Stimulated activated CD4-positive, alpha-beta T cell treated with anti-CD3 and anti-CD28 coated beads, Interleukin-2, amount 100 ng/mL, for 24 hours (primary cell): ENCODE measurements around the gene FLG.
"Not testable (repeated sequence)": the region's sequence is repeated elsewhere in the genome, so short reads cannot be mapped to it uniquely, and the experiment has no call there.

Experiments
- DNase-seq, 2 donors: peaks; one replicate each; pipeline ENCODE4 v3.0.0-alpha.2; 2020

Gene FLG

DNA sequence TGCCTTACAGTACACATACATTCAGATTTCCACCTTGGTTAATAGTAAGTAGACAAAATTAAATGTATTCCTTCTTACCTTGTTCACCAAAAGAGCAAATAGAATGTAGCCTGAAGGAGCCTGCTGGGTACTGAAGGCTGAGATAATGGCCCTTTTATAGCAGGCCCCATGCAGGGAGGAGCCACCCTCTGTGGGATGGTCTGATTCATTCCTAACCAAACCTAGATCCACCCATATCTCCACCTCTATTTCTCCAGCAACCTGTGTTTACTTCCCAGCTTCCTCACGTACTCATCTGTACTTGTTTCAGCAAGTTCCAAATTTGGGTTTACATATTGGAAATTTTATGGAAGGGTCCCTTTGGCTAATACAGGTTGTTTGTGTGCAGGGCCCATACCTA lies at the start of gene FLG:
Gene FLG (minus strand): TSS at position 129 of the 400 bp plus-strand sequence. CDS start 9,783 bp downstream, outside the sequence.
- DNase-seq = no peak

DNA sequence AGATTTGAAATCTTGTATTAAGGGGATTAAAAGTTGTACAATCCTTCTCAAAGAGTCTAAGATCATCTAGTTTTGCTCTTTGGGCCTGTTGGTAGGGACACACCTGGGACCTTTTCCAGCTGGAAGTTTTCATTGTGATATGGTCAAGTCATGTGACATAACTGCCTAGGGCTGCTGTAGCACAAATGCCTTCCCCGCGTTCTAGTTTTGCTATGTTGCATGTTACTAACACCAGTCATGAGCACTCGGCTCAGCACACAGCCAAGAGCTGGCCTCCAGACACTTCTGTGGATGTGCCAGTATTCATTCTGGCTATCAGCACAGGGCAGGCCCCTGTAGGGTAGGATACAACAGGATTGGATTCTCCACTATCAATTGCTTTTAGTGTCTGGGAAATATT lies 49.4 kb upstream of the FLG start:
- no peak for DNase-seq

DNA sequence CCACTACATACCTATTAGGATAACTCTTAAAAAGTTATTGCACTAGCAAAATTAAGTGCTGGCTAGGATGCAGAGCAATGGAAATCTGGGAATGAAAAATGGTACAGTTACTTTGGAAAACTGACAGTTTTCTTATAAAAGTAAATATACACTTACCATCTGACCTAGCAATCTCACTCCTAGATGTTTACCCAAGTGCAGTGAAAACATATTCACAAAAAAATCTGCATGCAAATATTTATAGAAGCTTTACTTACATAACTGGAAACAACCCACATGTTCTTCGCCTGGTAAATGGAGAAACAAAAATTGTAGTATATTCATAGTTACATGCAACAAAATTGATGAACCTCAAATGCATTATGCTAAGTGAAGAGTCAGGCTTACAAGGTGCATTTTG lies 47.6 kb upstream of the FLG start:
- DNase-seq = no peak

DNA sequence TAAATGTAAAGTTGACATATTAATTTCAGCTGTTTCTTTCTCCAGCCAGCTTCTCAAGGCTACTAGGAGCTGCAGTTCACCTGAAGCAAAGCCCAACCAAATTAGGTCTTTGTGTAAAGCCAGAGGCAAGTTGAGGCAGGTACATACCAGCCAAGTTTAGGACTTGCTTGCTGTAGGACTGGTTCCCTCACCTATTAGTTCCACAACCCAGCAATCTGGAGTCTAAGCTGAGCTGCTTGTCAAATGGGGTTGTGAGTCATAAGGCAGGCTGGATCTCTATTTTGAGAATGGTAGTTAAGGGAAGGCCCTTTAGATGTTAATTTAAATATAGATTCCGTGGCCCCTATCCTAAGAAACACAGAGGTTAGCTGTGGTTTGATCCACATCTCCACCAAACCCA lies 42.4 kb upstream of the FLG start:
- no peak for DNase-seq

DNA sequence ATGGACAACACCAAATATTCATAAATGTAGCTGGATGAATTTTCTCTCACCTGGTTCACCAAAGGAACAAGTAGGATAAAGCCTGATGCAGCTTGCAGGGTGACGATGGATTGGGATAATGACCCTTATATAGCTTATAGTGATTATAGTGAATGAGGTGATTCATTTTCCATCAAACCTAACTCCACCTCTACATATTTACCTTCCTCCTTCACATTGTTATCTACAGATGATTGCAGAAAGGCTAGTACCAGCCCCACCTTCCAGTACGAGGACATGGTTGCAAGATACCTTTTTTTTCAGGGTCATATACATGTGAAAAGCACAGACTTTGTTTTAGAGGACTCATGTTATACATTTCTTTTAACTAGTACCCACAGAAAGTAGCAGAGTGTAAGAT lies 34.9 kb upstream of the FLG start, which contains the start of gene FLG2:
Gene FLG2 (minus strand): TSS at position 101 of the 400 bp plus-strand sequence. CDS start 1,122 bp downstream, outside the sequence.
- DNase-seq = no peak

DNA sequence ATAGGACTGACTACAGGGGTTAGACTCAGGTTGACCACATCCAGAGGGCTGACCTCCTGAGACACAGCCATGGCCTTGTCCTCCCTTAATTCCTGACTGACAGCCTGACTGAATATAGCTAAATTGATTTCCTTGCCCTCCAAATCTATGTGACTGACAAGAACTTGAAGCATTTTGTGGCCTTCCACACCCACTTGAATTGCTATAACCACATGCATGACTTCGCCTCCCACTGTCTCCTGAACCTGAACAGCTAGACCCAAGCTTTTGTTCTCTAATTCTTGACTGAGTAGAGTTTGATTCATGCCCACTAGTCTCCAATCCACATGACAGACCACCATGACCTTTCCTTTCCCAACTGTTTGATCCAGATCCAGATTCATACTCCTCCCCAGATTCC lies 31.7 kb upstream of the FLG start:
- DNase-seq = no peak

DNA sequence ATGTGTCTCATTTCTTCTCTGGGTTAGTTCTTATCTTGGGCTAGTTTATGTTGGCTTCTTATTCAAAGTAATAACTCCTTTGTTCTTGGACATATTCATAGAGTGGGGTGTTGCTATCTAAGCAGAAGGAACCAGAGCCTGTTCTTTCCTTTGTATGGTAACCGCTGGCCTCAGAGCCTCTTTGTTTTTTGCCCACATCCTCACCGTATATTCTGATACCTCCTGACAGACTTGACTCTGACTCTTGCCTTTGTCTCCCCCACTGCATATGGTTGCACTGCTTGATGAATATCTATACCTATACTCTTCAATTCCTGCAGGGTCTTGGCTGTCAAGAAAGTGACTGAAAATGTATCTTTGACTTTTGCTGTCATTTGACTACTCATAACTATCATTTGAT lies 24.6 kb upstream of the FLG start:
- DNase-seq = no peak

DNA sequence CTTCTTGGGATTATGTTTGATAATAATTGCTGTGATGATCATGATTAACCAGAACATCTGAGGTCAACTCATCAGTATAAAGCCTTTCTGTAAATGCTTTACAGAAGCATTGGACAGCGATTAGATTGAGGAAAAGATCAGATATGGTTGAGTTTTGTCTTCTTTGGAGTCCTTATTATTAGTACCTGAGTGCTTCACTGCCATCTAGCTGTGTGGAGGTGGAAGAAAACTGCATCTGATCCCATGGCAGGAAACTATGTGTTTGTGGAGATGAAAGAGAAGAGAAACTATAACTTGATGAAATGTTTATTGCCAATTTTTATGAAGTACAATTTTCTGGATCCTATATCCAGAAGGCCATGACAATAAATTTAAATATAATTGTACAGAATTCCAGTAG lies 23.4 kb upstream of the FLG start:
- DNase-seq = no peak

DNA sequence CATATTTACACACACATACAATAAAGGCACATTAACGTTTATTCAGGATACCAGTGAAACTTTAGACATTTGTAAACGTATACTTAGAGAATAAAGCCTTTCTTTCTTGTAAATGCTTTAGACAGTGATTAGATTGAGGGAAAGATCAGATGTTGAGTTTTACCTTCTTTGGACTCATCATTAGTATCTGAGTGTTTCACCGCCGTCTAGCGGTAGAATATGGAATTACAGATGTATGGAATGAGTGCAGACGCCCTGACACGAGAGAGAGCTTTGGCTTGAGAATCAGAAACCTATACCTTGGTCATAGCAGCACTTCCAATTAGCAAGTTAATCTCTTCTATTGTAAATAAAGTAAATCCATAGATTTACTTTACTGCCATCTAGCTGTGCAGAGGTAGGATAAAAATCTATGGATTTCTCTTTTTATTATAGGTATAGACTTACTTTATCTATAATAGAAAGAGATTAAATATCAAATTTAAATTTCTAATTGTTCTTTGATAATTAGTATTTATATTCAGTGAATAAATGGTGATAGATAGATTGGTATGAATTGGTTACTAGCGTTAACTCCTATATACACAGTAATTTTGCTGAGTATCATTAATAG lies 22.2 kb upstream of the FLG start:
- peak; percentile 37 to 62 for DNase-seq

DNA sequence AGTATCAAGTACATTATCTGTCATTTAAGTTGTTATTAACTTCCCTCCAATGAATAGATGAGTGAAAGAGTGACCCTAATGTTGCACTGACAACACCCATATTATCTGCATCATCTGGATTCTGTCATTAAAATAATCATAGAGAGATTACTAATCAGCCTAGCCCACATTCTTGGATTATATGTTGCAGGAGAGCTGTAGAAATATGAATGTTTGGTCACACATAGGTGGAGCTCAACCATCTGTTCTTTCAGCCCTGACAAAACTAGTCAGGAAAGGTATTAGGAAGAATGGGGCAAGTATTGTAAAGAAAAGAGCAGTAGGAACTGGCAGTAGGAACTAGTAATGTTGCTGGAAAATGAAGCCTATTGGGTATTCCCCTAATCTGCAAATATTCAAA lies 19.4 kb upstream of the FLG start:
- no peak for DNase-seq

DNA sequence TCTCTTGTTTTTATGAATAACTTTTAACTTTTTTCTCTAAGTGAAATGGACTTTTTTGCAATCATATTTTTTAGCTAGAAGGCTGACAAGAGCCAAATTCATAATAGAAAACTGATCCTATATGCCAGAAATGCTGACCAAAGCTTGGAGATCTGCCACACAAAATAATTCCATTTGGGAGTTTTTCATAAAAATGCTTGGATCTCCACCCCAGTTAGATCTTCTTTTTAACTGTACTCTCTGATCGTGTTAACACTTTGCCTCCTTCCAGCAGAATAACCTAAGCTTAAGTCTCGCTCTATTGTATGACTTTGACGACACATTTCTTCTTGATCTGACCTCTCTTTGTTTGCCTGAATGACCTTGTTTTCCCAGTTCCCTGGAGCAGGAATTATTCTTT lies 18.0 kb upstream of the FLG start:
- no peak for DNase-seq

DNA sequence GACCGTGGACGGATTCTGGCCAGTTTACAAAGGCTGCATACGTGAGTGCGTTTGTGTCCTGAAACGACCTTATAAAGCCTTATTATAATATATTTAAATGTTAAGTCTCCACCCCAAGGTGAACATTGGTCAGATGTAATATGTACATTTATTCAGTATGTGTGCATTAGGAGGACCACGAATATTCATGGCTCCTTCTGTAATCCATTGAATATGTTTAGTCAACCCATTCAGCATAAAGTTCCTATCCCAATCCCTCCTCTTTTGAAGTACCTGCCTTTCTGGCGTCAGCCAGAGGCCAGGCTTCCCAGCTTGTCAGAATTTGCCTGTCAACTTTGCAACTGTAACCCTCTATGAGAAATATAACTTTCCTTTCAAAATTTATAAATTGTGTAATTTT lies 10.4 kb upstream of the FLG start:
- DNase-seq = no peak

DNA sequence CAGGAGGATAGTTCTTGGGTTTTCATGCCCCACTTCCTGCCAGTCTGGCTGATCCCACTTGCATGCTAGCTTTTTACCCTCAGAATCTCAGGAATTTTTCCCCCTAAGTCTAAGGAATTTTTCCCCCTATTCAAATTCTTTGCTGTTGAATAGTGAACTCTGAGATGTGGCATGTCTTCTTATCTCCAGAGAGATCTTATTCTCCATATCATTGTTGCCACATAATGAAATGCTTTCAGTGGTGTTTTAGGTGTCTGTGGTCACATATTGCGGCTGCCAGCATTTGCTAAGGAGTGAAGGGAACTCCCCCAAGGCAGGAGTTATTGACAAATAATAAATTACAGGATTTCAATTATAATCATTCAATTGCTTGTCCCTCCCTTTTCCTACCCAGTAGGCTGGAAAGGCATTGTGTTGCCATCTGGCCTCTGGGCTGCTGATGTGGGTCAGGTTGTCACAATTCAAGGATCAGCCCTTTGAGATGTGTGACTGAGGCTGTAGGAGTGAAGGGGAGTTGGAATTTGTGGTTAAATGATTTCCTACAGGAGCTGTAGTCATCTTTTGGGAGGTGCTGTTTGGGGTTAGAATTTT lies 3.9 kb upstream of the FLG start:
- DNase-seq = no peak

DNA sequence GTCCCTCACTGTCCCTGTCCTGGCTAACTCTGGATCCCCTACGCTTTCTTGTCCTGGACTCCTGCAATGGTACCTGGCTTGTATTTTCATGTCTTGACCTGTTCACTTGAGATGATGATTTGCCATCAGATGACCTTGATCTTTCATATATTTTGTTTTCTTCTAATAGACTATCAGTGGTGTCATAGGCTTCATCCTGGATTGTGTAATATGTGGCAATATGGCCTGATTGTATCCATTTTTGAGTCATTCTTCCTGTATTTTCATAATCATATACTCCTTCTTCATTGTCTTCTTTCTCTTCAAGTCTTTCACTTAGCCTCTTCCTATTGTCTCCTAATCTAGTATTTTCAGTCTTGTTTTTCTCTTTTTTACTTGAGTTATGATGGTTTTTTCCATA lies 11.1 kb downstream of the FLG start:
- no peak for DNase-seq

DNA sequence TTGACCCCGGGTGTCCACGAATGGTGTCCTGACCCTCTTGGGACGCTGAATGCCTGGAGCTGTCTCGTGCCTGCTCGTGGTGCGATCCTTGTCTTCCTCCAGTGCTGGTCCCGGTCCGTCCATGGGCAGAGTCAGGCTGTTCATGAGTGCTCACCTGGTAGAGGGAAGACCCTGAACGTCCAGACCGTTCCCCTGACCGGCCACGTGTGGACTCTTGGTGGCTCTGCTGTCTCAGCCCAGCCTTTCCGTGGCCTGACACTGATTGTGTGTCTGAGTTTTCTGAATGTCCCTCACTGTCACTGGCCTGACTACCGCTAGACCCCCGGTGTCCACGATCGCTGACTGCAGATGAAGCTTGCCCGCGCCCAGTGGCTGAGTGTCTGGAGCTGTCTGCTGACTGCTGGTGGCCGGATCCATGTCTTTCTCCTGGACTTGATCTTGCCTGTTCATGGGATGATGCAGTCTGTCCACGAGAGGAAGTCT lies 11.7 kb downstream of the FLG start:
- DNase-seq = no peak

DNA sequence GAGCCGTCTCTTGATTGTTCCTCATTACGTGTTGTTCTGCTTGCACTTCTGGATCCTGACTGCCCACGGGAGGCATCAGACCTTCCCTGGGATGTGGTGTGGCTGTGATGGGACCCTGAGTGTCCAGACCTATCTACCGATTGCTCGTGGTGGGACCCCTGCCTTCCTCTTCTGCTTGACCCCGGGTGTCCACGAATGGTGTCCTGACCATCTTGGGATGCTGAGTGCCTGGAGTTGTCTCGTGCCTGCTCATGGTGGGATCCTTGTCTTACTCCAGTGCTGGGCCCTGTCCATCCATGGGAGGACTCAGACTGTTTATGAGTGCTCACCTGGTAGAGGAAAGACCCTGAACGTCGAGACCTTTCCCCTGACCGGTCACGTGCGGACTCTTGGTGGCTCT lies 12.9 kb downstream of the FLG start:
- not testable (repeated sequence) for DNase-seq

DNA sequence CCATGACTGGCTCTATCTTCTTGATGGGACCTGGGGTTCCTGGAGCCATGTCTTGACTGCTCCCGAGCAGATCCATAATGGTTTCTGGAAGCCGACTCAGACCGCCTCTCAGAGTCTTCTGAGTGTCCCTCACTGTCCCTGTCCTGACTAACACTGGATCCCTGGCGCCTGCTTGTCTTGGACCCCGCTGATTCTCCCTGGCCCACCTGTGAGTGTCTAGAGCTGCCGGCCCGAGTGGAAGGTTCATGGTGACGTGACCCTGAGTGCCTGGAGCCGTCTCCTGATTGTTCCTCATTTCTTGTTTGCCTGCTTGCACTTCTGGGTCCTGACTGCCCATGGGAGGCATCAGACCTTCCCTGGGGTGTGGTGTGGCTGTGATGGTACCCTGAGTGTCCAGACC lies 15.1 kb downstream of the FLG start:
- DNase-seq = no peak

DNA sequence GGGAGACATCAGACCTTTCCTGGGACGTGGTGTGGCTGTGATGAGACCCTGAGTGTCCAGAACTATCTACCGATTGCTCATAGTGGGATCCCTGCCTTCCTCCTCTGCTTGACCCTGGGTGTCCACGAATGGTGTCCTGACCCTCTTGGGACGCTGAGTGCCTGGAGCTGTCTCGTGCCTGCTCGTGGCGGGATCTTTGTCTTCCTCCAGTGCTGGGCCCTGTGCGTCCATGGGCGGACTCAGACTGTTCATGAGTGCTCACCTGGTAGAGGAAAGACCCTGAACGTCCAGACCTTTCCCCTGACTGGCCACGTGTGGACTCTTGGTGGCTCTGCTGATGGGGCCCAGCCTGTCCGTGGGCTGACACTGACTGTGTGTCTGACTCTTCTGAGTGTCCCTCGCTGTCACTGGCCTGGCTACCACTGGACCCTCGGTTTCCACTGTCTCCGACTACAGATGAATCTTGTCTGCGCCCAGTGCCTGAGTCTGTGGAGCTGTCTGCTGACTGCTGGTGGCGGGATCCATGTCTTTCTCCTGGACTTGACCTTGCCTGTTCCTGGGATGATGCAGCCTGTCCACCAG lies 15.6 kb downstream of the FLG start:
- DNase-seq = not testable (repeated sequence)

DNA sequence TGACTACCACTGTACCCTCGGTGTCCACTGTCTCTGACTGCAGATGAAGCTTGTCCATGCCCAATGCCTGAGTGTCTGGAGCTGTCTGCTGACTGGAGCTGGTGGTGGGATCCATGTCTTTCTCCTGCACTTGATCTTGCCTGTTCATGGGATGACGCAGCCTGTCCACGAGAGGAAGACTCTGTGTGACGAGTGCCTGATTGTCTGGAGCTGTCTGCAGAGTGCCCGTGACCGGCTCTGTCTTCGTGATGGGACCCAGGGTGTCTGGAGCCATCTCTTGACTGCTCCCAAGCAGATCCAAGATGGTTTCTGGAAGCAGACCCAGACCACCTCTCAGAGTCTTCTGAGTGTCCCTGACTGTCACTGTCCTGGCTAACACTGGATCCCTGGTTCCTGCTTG lies 16.3 kb downstream of the FLG start:
- not testable (repeated sequence) for DNase-seq

DNA sequence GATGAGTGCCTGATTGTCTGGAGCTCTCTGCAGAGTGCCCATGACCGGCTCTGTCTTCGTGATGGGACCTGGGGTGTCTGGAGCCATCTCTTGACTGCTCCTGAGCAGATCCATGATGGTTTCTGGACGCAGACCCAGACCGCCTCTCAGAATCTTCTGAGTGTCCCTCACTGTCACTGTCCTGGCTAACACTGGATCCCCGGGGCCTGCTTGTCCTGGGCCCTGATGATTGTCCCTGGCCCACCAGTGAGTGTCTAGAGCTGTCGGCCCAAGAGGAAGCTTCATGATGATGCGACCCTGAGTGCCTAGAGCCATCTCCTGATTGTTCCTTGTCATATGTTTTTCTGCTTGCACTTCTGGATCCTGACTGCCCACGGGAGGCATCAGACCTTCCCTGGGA lies 17.1 kb downstream of the FLG start:
- not testable (repeated sequence) for DNase-seq

DNA sequence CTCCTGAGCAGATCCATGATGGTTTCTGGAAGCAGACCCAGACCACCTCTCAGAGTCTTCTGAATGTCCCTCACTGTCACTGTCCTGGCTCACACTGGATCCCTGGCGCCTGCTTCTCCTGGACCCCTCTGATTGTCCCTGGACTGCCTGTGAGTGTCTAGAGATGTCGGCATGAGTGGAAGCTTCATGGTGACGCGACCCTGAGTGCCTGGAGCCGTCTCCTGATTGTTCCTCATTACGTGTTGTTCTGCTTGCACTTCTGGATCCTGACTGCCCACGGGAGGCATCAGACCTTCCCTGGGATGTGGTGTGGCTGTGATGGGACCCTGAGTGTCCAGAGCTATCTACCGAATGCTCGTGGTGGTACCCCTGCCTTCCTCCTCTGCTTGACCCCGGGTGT lies 18.9 kb downstream of the FLG start:
- not testable (repeated sequence) for DNase-seq

DNA sequence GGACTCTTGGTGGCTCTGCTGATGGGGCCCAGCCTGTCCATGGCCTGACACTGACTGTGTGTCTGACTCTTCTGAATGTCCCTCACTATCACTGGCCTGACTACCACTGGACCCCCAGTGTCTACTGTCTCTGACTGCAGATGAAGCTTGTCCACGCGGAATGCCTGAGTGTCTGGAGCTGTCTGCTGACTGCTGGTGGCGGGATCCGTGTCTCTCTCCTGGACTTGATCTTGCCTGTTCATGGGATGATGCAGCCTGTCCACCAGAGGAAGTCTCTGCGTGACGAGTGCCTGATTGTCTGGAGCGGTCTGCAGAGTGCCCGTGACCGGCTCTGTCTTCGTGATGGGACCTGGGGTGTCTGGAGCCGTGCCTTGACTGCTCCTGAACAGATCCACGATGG lies 20.3 kb downstream of the FLG start:
- not testable (repeated sequence) for DNase-seq

DNA sequence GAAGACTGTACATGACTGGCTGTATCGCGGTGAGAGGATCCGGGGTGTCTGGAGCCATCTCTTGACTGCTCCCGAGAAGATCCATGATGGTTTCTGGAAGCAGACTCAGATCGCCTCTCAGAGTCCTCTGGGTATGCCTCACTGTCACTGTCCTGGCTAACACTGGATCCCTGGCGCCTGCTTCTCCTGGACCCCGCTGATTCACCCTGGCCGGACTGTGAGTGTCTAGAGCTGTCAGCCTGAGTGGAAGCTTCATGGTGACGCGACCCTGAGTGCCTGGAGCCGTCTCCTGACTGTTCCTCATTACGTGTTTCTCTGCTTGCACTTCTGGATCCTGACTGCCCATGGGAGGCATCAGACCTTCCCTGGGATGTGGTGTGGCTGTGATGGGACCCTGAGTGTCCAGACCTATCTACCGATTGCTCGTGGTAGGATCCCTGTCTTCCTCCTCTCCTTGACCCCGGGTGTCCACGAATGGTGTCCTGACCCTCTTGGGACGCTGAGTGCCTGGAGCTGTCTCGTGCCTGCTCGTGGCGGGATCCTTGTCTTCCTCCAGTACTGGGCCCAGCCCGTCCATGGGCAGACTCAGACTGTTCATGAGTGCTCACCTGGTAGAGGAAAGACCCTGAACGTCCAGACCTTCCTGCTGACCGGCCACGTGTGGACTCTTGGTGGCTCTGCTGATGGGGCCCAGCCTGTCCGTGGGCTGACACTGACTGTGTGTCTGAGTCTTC lies 21.7 kb downstream of the FLG start:
- not testable (repeated sequence) for DNase-seq

DNA sequence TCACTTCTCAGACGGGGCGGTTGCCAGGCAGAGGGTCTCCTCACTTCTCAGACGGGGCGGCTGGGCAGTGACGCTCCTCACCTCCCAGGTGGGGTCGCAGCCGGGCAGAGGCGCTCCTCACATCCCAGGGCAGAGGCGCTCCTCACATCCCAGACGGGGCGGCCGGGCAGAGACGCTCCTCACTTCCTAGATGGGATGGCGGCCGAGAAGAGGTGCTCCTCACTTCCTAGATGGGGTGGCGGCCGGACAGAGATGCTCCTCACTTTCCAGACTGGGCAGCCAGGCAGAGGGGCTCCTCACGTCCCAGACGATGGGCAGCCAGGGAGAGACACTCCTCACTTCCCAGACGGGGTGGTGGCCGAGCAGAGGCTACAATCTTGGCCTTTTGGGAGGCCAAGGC lies 68.6 kb downstream of the FLG start:
- not testable (repeated sequence) for DNase-seq
